Neuronal stem cell (in vitro differentiated cells): ENCODE measurements around the gene CCNDBP1.
A peak's percentile ranks its signal among the peaks of the same experiment; 100 is the strongest.
"Not testable (repeated sequence)": the region's sequence is repeated elsewhere in the genome, so short reads cannot be mapped to it uniquely, and the experiment has no call there.

Source experiments
- DNase-seq: peaks from one replicate; pipeline ENCODE4 v3.0.0-alpha.2; 2013; ENCODE audit warnings: low spot score
- H2AFZ ChIP-seq: one replicate; pipeline ENCODE4 v1.6.1; 2013; ENCODE audit warnings: mild to moderate bottlenecking, low read length, inconsistent platforms
- H2AK5ac ChIP-seq: 2 replicates; pipeline ENCODE4 v1.6.1; 2013; ENCODE audit warnings: low read depth, mild to moderate bottlenecking, inconsistent platforms, low read length, moderate library complexity, mixed read lengths
- H2BK120ac ChIP-seq: 2 replicates; pipeline ENCODE4 v1.6.1; 2013; ENCODE audit warnings: low read depth, mild to moderate bottlenecking, inconsistent platforms, low read length, moderate library complexity, mixed read lengths
- H2BK12ac ChIP-seq: one replicate; pipeline ENCODE4 v1.6.1; 2013; ENCODE audit warnings: low read length, inconsistent platforms
- H2BK15ac ChIP-seq: 2 replicates; pipeline ENCODE4 v1.6.1; 2013; ENCODE audit warnings: mild to moderate bottlenecking, low read length, inconsistent platforms, mixed read lengths
- H2BK5ac ChIP-seq: one replicate; pipeline ENCODE4 v1.6.1; 2013; ENCODE audit warnings: inconsistent platforms, mild to moderate bottlenecking, low read length, moderate library complexity
- H3K14ac ChIP-seq: one replicate; pipeline ENCODE4 v1.6.1; 2013; ENCODE audit warnings: low read length, inconsistent platforms
- H3K18ac ChIP-seq: 2 replicates; pipeline ENCODE4 v1.6.1; 2013; ENCODE audit warnings: low read length, inconsistent platforms
- H3K23ac ChIP-seq: 2 replicates; pipeline ENCODE4 v1.6.1; 2013; ENCODE audit warnings: low read depth, mild to moderate bottlenecking, mixed read lengths, low read length, inconsistent platforms; ENCODE audit not compliant: poor library complexity
- H3K27ac ChIP-seq: replicated peaks from 3 replicates; pipeline ENCODE4 v1.5.1; 2013; ENCODE audit warnings: low read length, inconsistent platforms
- H3K27me3 ChIP-seq, 3 experiments: 2 replicates each; pipeline ENCODE4 v1.6.1; 2013; ENCODE audit warnings: low read length in 3 of 3, mild to moderate bottlenecking in 2 of 3, inconsistent platforms in 1 of 3, low read depth in 1 of 3, mixed read lengths in 1 of 3, moderate library complexity in 1 of 3; ENCODE audit not compliant: control insufficient read depth in 3 of 3, insufficient read depth in 3 of 3
- H3K36me3 ChIP-seq, 2 donors: replicated peaks in 1 of 2; 2 replicates each; pipeline ENCODE4 v1.6.1; 2013; ENCODE audit warnings: low read length in 2 of 2; ENCODE audit not compliant: control insufficient read depth in 2 of 2, insufficient read depth in 2 of 2
- H3K4ac ChIP-seq: 2 replicates; pipeline ENCODE4 v1.6.1; 2013; ENCODE audit warnings: inconsistent platforms, mild to moderate bottlenecking, low read length, moderate library complexity
- H3K4me1 ChIP-seq, 2 donors: 1 replicate in 1 of 2; 2 replicates in 1 of 2; pipeline ENCODE4 v1.6.1; 2013; ENCODE audit warnings: low read length in 2 of 2, low read depth in 1 of 2; ENCODE audit not compliant: control insufficient read depth in 2 of 2, insufficient read depth in 1 of 2
- H3K4me2 ChIP-seq: one replicate; pipeline ENCODE4 v1.6.1; 2013; ENCODE audit warnings: mild to moderate bottlenecking, low read length, inconsistent platforms; ENCODE audit not compliant: insufficient read depth, poor library complexity, severe bottlenecking
- H3K4me3 ChIP-seq, 2 donors: 2 replicates each; pipeline ENCODE4 v1.5.1; 2013; ENCODE audit warnings: low read length in 2 of 2, mild to moderate bottlenecking in 2 of 2, inconsistent platforms in 1 of 2, moderate library complexity in 1 of 2
- H3K79me1 ChIP-seq: one replicate; pipeline ENCODE4 v1.6.1; 2013; ENCODE audit warnings: low read depth, mild to moderate bottlenecking, inconsistent platforms, low read length, moderate library complexity
- H3K9ac ChIP-seq: one replicate; pipeline ENCODE4 v1.6.1; 2013; ENCODE audit warnings: mild to moderate bottlenecking, low read depth, low read length, inconsistent platforms; ENCODE audit not compliant: poor library complexity
- H3K9me3 ChIP-seq, 2 donors: replicated peaks in 1 of 2; 2 replicates each; pipeline versions ENCODE3 to v1.6.1; 2013; ENCODE audit warnings: low read length in 2 of 2, mild to moderate bottlenecking in 2 of 2, inconsistent platforms in 1 of 2, low read depth in 1 of 2, mixed read lengths in 1 of 2, moderate library complexity in 1 of 2; ENCODE audit not compliant: control insufficient read depth in 2 of 2, insufficient read depth in 1 of 2
- H4K8ac ChIP-seq: one replicate; pipeline ENCODE4 v1.6.1; 2013; ENCODE audit warnings: low read depth, mild to moderate bottlenecking, inconsistent platforms, low read length, moderate library complexity
- H4K91ac ChIP-seq: one replicate; pipeline ENCODE4 v1.6.1; 2013; ENCODE audit warnings: low read length, low read depth, mild to moderate bottlenecking, inconsistent platforms; ENCODE audit not compliant: poor library complexity
- WGBS, 2 donors: extraction: QIAGEN DNeasy Blood & Tissue Kit; methylation state at CpG; one replicate each; pipeline ENCODE4 v1.1.7; 2013; ENCODE audit warnings: missing lambda C conversion rate in 2 of 2, mixed read lengths in 1 of 2; ENCODE audit not compliant: insufficient read length in 2 of 2, insufficient replicate concordance in 1 of 2; ENCODE audit errors: extremely low coverage in 2 of 2; 5-methylcytosine and 5-hydroxymethylcytosine counted together

Gene CCNDBP1

DNA sequence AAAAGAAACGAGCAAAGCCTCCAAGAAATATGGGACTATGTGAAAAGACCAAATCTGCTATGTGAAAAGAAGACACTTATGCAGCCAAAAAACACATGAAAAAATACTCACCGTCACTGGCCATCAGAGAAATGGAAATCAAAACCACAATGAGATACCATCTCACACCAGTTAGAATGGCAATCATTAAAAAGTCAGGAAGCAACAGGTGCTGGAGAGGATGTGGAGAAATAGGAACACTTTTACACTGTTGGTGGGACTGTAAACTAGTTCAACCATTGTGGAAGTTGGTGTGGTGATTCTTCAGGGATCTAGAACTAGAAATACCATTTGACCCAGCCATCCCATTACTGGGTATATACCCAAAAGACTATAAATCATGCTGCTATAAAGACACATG is 8.1 kb upstream of the CCNDBP1 start:
- Histone ChIP-seq H3K36me3 (peaks cover 0 to 55% of the 10 kb centered on the region in 2 donors), H3K9me3 (peaks cover 2 to 22% of the 10 kb centered on the region in 2 donors)
- H3K27me3 ChIP-seq, H2AFZ ChIP-seq, H4K8ac ChIP-seq, H2BK5ac ChIP-seq, H2BK120ac ChIP-seq, H3K4me1 ChIP-seq, H3K79me1 ChIP-seq, H2AK5ac ChIP-seq, H3K14ac ChIP-seq, DNase-seq, H2BK15ac ChIP-seq, H3K23ac ChIP-seq, H3K9ac ChIP-seq, H3K18ac ChIP-seq, H3K4me3 ChIP-seq, H3K27ac ChIP-seq, H3K4me2 ChIP-seq, H2BK12ac ChIP-seq, H3K4ac ChIP-seq, H4K91ac ChIP-seq: not testable (repeated sequence)
- WGBS, 2 donors: no CpG with 5 or more reads among the region's 2 CpGs

DNA sequence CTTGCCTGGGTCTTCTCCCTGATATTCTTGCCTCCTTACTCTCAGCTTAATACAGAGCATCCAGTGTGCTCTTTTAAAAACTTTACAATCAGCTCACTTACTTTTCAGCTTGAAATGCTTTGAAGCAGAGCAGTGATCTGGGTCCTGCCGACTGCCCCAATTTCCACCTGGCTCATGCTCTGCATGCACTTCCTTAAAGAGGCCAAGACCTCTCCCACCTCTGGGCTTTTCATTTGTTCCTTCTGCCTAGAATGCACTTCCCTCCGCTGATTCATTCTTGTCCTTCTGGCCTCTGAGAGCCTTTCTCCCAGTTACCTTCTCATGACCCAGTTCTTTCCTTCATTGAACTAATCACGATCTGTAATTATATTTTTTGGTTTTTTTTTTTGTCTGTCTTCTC is 1.9 kb upstream of the CCNDBP1 start:
- Histone ChIP-seq H3K36me3 (peaks cover 0 to 42% of the 10 kb centered on the region in 2 donors), H2BK120ac (no peak overlapping the region), H3K14ac (no peak overlapping the region), H3K18ac (no peak overlapping the region), H3K4me1 (peaks cover 4 to 7% of the 10 kb centered on the region in 2 donors), H3K23ac (no peak overlapping the region), H3K4me3 (no peak overlapping the region), H3K9me3 (no peaks in the 10 kb centered on the region), H2BK15ac (no peak overlapping the region), H3K9ac (no peak overlapping the region), H2AK5ac (no peak overlapping the region), H2BK5ac (no peak overlapping the region), H3K27me3 (no peaks in the 10 kb centered on the region), H3K4me2 (no peak overlapping the region), H3K79me1 (no peaks in the 10 kb centered on the region), H2AFZ (no peak overlapping the region), H3K4ac (no peak overlapping the region), H3K27ac (no peak overlapping the region), H4K91ac (no peak overlapping the region), H2BK12ac (no peak overlapping the region), H4K8ac (no peak overlapping the region)
- WGBS, 2 donors: no CpG with 5 or more reads among the region's 3 CpGs
- DNase-seq: no peak

DNA sequence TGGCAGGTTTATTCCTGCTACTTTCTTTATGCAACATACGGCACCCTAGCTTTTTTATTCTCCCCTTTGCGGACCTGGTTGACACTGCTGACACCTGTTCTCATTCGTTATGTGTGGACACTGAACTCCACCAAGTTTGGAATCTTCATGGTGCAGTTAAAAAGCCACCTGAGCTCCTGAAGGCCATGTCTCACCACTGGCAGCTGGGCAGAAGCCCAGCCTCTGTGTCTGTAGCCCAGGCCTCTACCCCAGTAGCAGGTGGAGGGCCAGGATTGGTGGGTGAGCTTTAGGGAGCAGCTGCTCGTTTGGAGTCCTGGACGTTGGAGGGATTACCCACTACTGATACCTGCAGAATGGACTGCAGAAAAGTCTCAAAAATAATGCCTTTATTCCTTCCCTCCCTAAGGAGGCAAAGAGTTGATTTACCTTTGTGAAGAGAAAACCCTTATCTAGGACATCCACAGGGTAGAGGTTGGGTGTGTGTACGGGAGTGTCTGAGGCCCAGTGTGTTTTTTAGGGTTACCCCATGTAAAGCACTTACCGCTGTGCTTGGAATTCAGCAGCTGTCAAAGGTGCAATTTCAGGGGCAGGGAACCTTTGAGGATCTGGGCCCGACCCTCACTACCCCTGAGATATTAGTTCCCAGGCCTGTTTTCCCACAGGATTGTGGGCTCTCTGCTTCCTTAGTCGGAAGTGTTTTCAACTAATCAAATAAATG is 637 bp upstream of the CCNDBP1 start:
- Histone ChIP-seq H2BK5ac (no peak overlapping the region), H3K4me2 (no peak overlapping the region), H2BK12ac (no peak overlapping the region), H3K27ac (no peak overlapping the region), H3K36me3 (peaks cover 2 to 39% of the 10 kb centered on the region in 2 donors), H3K18ac (no peak overlapping the region), H3K14ac (no peak overlapping the region), H4K91ac (no peak overlapping the region), H2BK120ac (no peak overlapping the region), H2AK5ac (no peak overlapping the region), H3K4me1 (peaks cover 4 to 7% of the 10 kb centered on the region in 2 donors), H3K4ac (no peak overlapping the region), H4K8ac (no peak overlapping the region), H3K9me3 (no peaks in the 10 kb centered on the region), H2BK15ac (no peak overlapping the region), H3K27me3 (no peaks in the 10 kb centered on the region), H2AFZ (peak overlapping the region; percentile 97), H3K79me1 (no peaks in the 10 kb centered on the region), H3K4me3 (peak overlapping the region in 1 of 2 donors; percentile 69), H3K23ac (no peak overlapping the region), H3K9ac (no peak overlapping the region)
- no CpG with 5 or more reads among the region's 9 CpGs for WGBS, 2 donors
- DNase-seq: no peak

DNA sequence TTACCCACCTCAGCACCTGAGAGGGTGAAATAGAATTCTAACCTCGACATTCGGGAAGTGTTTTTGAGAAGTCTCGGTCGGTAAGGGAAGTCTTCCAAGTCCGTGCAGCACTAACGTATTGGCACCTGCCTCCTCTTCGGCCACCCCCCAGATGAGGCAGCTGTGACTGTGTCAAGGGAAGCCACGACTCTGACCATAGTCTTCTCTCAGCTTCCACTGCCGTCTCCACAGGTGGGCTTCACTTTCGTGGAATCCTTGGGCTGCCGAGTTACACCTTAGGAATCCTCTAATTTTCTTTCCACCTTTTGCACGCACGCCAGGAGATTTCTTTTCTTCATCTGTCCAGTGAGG is 775 bp downstream of the CCNDBP1 start:
- Histone ChIP-seq H3K79me1 (no peaks in the 10 kb centered on the region), H3K4me1 (peaks cover 4 to 7% of the 10 kb centered on the region in 2 donors), H3K4me3 (peak overlapping the region; percentile 69 to 96), H3K4ac (no peak overlapping the region), H2BK120ac (no peak overlapping the region), H3K4me2 (peak overlapping the region; percentile 89), H4K91ac (no peak overlapping the region), H2BK15ac (no peak overlapping the region), H2AK5ac (no peak overlapping the region), H3K14ac (no peak overlapping the region), H4K8ac (no peak overlapping the region), H3K23ac (no peak overlapping the region), H2BK5ac (no peak overlapping the region), H2AFZ (peak overlapping the region; percentile 97), H3K18ac (no peak overlapping the region), H3K36me3 (peaks cover 4 to 44% of the 10 kb centered on the region in 2 donors), H3K9ac (peak overlapping the region; percentile 75), H3K9me3 (no peaks in the 10 kb centered on the region), H2BK12ac (no peak overlapping the region), H3K27me3 (no peaks in the 10 kb centered on the region), H3K27ac (no peak overlapping the region)
- no CpG with 5 or more reads among the region's 13 CpGs for WGBS, 2 donors
- no peak for DNase-seq
